Motor neuron (in vitro differentiated cells): ENCODE data around the gene ALAS2. TPM values are rescaled to one million over a fixed set of nuclear protein-coding genes. Genes with fewer than 3 reads are reported as not detected.

Experiments used
- total RNA-seq, 8 experiments: library from RNA; unstranded; fragments of 300-600 nt; gene quantifications; 2 replicates each; pipeline versions ENCODE4 v1.2.3 to v1.2.4, GENCODE V29; 2022

Gene ALAS2
- total RNA-seq, 8 experiments from 2014 or later: 0.09 TPM; not detected in 7

Other genes with a start within 250 kb of the ALAS2 start
- under 1 TPM in 5 of 8 experiments, not detected in 3; under 0.01 to 0.41 (median 0.14) TPM for gene ITIH6, start 232.7 kb downstream of the ALAS2 start, total RNA-seq
- 100 to 1,000 TPM; 119 to 407 (median 218) TPM for gene MAGED2, start 223.2 kb downstream of the ALAS2 start, total RNA-seq
- gene TRO, start 110.2 kb downstream of the ALAS2 start, total RNA-seq: 100 to 1,000 TPM in 2 of 8 experiments, 10 to 100 TPM in 5, 1 to 10 TPM in 1; 3.7 to 152 (median 82.8) TPM
- under 1 TPM in 7 of 8 experiments, not detected in 1; 0.21 to 0.69 (median 0.31) TPM for gene PFKFB1, start 36.8 kb downstream of the ALAS2 start, total RNA-seq
- 10 to 100 TPM in 3 of 8 experiments, 1 to 10 TPM in 5; 2.8 to 24.8 (median 6.8) TPM for gene APEX2, start 30.6 kb downstream of the ALAS2 start, total RNA-seq
- 10 to 100 TPM in 1 of 8 experiments, 1 to 10 TPM in 2, under 1 TPM in 2, not detected in 3; 0.85 to 27.6 (median 3.1) TPM for gene PAGE2B, start 44.1 kb upstream of the ALAS2 start, total RNA-seq
- gene PAGE2, start 58.0 kb upstream of the ALAS2 start, total RNA-seq: 1 to 10 TPM in 1 of 8 experiments, not detected in 7; 4.3 TPM
- under 1 TPM in 1 of 8 experiments, not detected in 7; 0.38 TPM for gene PAGE5, start 189.4 kb upstream of the ALAS2 start, total RNA-seq
- gene PAGE3, start 233.9 kb upstream of the ALAS2 start, total RNA-seq: not detected